ENCODE data around the gene A4GNT. TPM values are rescaled to one million over a fixed set of nuclear protein-coding genes. Genes with fewer than 3 reads are reported as not detected.
"Not testable (repeated sequence)": the region's sequence is repeated elsewhere in the genome, so short reads cannot be mapped to it uniquely, and the experiment has no call there.

The A4GNT gene
- total and polyA plus RNA-seq, 8 donors, result 0.62 to 19.8 (median 7.2) TPM; not detected in 1

DNA sequence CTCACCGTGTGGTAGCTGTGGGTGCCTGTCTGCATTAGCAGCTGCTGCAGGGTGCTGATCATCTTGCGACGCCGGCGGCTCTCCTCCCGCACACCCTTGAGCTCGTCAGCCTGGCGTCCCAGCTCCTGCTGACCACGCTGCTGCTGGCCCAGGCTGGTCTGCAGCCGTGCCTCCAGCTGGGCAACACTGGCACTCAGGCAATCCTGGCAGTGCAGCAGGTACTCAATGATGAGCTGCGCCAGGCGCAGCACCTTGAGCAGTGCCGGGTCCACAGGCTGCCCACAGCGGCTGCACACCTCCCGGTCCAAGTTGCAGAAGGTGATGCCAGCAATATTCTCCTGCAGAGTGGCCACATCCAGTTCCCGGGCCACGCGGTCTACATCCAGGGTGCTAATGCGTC lies 28.7 kb downstream of the A4GNT start:
- Histone ChIP-seq H3K27ac (no peak overlapping the region), H3K4me3 (no peak overlapping the region), H3K4me1 (peaks cover 0 to 8% (median 3%) of the 10 kb centered on the region in 4 donors), H3K9me3 (no peaks in the 10 kb centered on the region), H3K36me3 (peaks cover 5 to 41% (median 33%) of the 10 kb centered on the region in 4 donors), H3K27me3 (no peaks in the 10 kb centered on the region)
- WGBS, 5 donors, result 88 to 95% (median 89%) methylated on average over 4 to 19 of the region's 19 CpGs
- intact Hi-C loops (cut with DNase I; ENCODE audit: low total_unique reads), result no loop called here
- DNase-seq, result no peak
- TF ChIP-seq POLR2AphosphoS5 (IDR thresholded peaks at IDR 0.05) (no peak), POLR2A (IDR thresholded peaks at IDR 0.05) (no peak), EP300 (IDR thresholded peaks at IDR 0.05) (no peak)
- TF ChIP-seq, protein P1, sequence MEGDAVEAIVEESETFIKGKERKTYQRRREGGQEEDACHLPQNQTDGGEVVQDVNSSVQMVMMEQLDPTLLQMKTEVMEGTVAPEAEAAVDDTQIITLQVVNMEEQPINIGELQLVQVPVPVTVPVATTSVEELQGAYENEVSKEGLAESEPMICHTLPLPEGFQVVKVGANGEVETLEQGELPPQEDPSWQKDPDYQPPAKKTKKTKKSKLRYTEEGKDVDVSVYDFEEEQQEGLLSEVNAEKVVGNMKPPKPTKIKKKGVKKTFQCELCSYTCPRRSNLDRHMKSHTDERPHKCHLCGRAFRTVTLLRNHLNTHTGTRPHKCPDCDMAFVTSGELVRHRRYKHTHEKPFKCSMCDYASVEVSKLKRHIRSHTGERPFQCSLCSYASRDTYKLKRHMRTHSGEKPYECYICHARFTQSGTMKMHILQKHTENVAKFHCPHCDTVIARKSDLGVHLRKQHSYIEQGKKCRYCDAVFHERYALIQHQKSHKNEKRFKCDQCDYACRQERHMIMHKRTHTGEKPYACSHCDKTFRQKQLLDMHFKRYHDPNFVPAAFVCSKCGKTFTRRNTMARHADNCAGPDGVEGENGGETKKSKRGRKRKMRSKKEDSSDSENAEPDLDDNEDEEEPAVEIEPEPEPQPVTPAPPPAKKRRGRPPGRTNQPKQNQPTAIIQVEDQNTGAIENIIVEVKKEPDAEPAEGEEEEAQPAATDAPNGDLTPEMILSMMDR (IDR thresholded peaks at IDR 0.05), result no peak

DNA sequence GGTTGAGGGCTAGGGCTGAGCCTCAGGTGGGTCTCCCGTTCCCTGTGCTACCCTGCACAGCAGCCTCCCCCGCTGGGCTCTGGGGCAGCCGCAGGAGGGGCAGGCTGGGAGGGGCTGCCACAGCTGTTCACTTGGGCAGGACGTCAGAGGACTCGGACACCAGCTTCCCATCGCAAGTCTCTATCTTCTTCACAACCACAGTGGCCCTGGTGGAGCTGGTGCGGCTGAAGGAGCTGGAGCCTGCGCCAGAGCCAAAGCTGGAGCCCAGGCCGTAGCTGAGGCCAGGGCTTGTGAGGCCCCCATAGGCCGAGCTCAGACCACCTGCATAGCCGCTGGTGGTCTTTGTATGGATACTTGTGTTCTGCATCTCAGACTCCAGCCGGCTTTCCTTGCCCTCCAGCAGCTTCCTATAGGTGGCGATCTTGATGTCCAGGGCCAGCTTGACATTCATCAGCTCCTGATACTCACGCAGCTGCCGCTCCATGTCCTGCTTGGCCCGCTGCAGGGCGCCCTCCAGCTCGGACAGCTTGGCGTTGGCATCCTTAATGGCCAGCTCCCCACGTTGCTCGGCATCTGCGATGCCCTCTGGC lies 30.7 kb downstream of the A4GNT start:
- H3K27me3 ChIP-seq; intact Hi-C loops (cut with DNase I; ENCODE audit: low total_unique reads); H3K4me3 ChIP-seq; H3K9me3 ChIP-seq; H3K27ac ChIP-seq: not testable (repeated sequence)
- peaks cover 5 to 41% (median 35%) of the 10 kb centered on the region in 4 donors for H3K36me3 ChIP-seq
- WGBS, 5 donors, result 67 to 86% (median 74%) methylated on average over 19 to 22 of the region's 22 CpGs
- DNase-seq, result peak in 1 of 2 donors; percentile 20
- H3K4me1 ChIP-seq, result peaks cover 0 to 13% (median 3%) of the 10 kb centered on the region in 4 donors

DNA sequence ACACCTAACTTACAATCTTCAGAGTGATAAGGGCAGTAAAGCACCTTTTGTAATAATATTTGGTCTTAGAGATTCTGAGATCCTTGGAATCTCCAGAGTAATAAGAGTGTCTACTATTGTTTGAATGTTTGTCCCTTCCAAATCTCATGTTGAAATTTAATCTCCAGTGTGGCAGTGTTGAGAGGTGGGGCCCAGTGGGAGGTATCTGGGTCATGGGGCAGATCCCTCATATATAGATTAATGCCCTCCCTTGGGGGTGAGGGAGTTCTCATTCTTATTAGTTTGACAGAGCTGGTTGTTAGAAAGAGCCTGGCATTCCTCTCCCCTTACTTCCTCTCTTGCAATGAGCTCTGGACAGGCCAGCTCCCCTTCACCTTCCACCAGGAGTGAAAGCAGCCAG lies 32.8 kb downstream of the A4GNT start:
- peak in 1 of 2 donors; percentile 16 for DNase-seq
- peaks cover 5 to 48% (median 41%) of the 10 kb centered on the region in 4 donors for H3K36me3 ChIP-seq
- H3K27me3 ChIP-seq, result no peaks in the 10 kb centered on the region
- no peak for TF ChIP-seq EP300 (IDR thresholded peaks at IDR 0.05)
- no peaks in the 10 kb centered on the region for H3K9me3 ChIP-seq
- H3K4me3 ChIP-seq, result no peak overlapping the region
- peaks cover 0 to 13% (median 3%) of the 10 kb centered on the region in 4 donors for H3K4me1 ChIP-seq
- intact Hi-C loops (cut with DNase I; ENCODE audit: low total_unique reads), result no loop called here
- H3K27ac ChIP-seq, result peak overlapping the region in 1 of 5 donors; percentile 29

DNA sequence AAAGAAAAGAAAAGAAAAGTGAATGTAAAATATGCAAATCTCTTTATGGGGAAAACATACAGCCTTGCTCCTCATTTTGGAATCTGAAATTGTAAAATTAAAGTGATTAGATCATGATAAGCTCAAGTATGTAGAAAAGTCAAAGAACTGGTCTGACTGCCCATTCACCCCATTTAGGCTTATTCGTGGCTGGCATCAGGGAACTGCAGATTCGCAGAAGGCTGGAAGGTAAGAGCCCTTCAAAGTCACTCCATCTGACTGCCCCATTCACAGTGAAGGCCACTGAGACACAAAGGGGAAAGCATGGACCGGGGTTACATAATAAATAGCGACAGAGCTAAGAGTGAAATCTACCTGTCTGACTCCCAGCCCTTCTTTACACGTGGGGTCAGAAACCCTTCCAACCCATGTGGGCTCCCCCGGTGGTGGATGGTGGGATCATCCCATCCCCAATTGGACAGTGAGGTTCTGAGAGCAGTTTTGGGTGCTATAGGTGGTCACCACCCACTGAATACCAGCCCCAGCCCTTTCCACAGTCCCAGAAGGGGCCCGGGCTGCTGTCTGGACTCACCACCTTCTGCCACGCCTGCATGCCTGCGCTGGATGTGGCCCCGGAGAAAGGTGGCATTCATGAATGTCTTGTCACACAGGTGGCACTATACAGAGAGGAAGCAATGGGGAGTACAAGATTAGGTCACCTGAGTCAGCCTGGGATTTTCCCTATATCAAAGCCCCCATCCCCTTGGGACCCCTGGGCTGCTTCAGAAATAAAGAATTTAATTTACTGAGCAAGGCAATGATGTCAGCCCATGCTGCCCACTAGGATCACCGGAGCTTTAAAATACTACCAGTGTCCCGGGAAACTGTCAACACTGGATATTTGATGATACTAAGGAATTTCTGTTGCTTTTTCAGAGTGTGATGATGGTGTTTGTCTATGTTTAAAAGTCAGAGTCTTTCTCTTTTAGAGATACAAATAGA lies 34.7 kb downstream of the A4GNT start:
- H3K36me3 ChIP-seq, result peaks cover 5 to 53% (median 42%) of the 10 kb centered on the region in 4 donors
- 57 to 73% (median 59%) methylated on average over 11 to 12 of the region's 12 CpGs for WGBS, 5 donors
- peak in 1 of 2 donors; percentile 43 for DNase-seq

DNA sequence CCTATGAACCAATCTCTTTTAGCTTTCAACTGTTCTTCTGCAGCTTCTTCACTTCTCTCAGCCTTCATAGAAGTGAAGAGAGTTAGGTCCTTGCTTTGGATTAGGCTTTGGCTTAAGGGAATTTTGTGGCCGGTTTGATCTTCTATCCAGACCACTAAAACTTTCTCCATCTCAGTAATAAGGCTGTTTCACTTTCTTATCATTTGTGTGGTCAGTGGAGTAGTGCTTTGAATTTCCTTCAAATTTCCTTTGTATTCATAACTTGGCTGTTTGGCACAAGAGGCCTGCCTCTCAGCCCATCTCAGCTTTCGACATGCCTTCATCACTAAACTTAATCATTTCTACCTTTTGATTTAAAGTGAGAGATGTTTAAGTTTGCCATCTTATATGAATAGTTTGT lies 38.5 kb downstream of the A4GNT start:
- Histone ChIP-seq H3K4me3 (no peak overlapping the region), H3K27ac (no peak overlapping the region), H3K36me3 (peaks cover 0 to 47% (median 38%) of the 10 kb centered on the region in 4 donors), H3K27me3 (no peaks in the 10 kb centered on the region), H3K4me1 (peaks cover 0 to 6% (median 0%) of the 10 kb centered on the region in 4 donors), H3K9me3 (no peaks in the 10 kb centered on the region)
- WGBS, 5 donors, result 24 to 80% (median 30%) methylated on average over 2 of the region's 2 CpGs
- intact Hi-C loops (cut with DNase I; ENCODE audit: low total_unique reads), result no loop called here
- no peak for TF ChIP-seq POLR2AphosphoS5 (IDR thresholded peaks at IDR 0.05)
- TF ChIP-seq, protein P1 (IDR thresholded peaks at IDR 0.05), result no peak
- no peak for TF ChIP-seq EP300 (IDR thresholded peaks at IDR 0.05)
- no peak for TF ChIP-seq POLR2A (IDR thresholded peaks at IDR 0.05)
- DNase-seq, result no peak

More for the DNA sequence above, 34.7 kb downstream of the A4GNT start:
- Histone ChIP-seq H3K27ac (no peak overlapping the region), H3K4me3 (no peak overlapping the region), H3K4me1 (peaks cover 0 to 13% (median 3%) of the 10 kb centered on the region in 4 donors), H3K9me3 (no peaks in the 10 kb centered on the region), H3K27me3 (no peaks in the 10 kb centered on the region)
- intact Hi-C loops (cut with DNase I; ENCODE audit: low total_unique reads), result no loop called here
- TF ChIP-seq POLR2A (IDR thresholded peaks at IDR 0.05) (no peak), EP300 (IDR thresholded peaks at IDR 0.05) (no peak), POLR2AphosphoS5 (IDR thresholded peaks at IDR 0.05) (no peak)
- TF ChIP-seq, protein P1 (IDR thresholded peaks at IDR 0.05), result no peak

Measured in stomach (tissue), 9 donors.